Esophagus squamous epithelium (tissue), 5 donors: ENCODE data around the gene RAP2A. TPM values are rescaled to one million over a fixed set of nuclear protein-coding genes. Genes with fewer than 3 reads are reported as not detected.

Experiments used
- DNase-seq: peaks from one replicate; lab custom pipeline; 2025; lab: John Stamatoyannopoulos, UW
- H3K27ac ChIP-seq, 4 donors: fragments of 200-600 bp; sonication (generic); one replicate each; pipeline ENCODE4 v1.5.1; 2016 to 2019; ENCODE audit warnings: mild to moderate bottlenecking in 1 of 4
- H3K27me3 ChIP-seq, 4 donors: fragments of 200-600 bp; sonication (generic); 1 replicate in 3 of 4; 2 replicates in 1 of 4; pipeline versions ENCODE4 v1.5.1 to v1.6.0; 2017 to 2021; ENCODE audit warnings: antibody characterized with exemption in 1 of 4
- H3K36me3 ChIP-seq, 3 donors: fragments of 200-600 bp; sonication (generic); one replicate each; pipeline ENCODE4 v1.5.1; 2016 to 2019
- H3K4me1 ChIP-seq, 3 donors: fragments of 200-600 bp; sonication (generic); one replicate each; pipeline ENCODE4 v1.5.1; 2017 to 2019
- H3K4me3 ChIP-seq, 4 donors: fragments of 200-600 bp; sonication (generic); 1 replicate in 3 of 4; 2 replicates in 1 of 4; pipeline ENCODE4 v1.5.1; 2016 to 2019; ENCODE audit warnings: mild to moderate bottlenecking in 2 of 4, moderate library complexity in 1 of 4
- H3K9me3 ChIP-seq, 3 donors: fragments of 200-600 bp; sonication (generic); one replicate each; pipeline ENCODE4 v1.5.1; 2016 to 2019
- CTCF ChIP-seq, 6 experiments: fragments of 450-650 bp in 4 of 6; fragments of 200-600 bp in 2 of 6; sonication (generic) in 2 of 6; IDR thresholded peaks; one replicate each; pipeline ENCODE4 v1.5.1; 2016 to 2019; ENCODE audit warnings: antibody characterized with exemption in 6 of 6, mild to moderate bottlenecking in 4 of 6, moderate library complexity in 4 of 6
- POLR2A ChIP-seq, 4 donors: fragments of 450-650 bp; IDR thresholded peaks; one replicate each; pipeline ENCODE4 v1.6.1; 2017; ENCODE audit warnings: antibody characterized with exemption in 4 of 4, mild to moderate bottlenecking in 4 of 4, moderate library complexity in 3 of 4
- WGBS, 2 donors: methylation state at CpG; one replicate each; pipeline ENCODE4 v1.1.5; 2018; 5-methylcytosine and 5-hydroxymethylcytosine counted together
- intact Hi-C: fragments of 100-400 bp; cut with DNase I; formaldehyde crosslinking; loops from one replicate; pipeline ENCODE4 v1.15.0; 2022
- total RNA-seq, 4 donors: library from RNA; depleted of rRNA; stranded (reverse); fragments of >200 nt; gene quantifications; one replicate each; pipeline ENCODE4 v1.1.0, GENCODE V29; 2016
- donor health status: DM: yes; HTN: yes; CAD: no.

Gene RAP2A
- total RNA-seq, 4 donors from 2014 or later = 20.3 to 29.1 (median 26.7) TPM

- no peak for TF ChIP-seq POLR2A (IDR thresholded peaks at IDR 0.05)
- no peak for TF ChIP-seq CTCF (IDR thresholded peaks at IDR 0.05)
- Histone ChIP-seq H3K27ac (peak overlapping the region in 2 of 4 donors; percentile 61 to 80), H3K36me3 (peaks cover 0 to 44% (median 0%) of the 10 kb centered on the region in 3 donors), H3K4me3 (no peak overlapping the region), H3K9me3 (no peaks in the 10 kb centered on the region), H3K4me1 (peaks cover 0 to 24% (median 5%) of the 10 kb centered on the region in 3 donors), H3K27me3 (no peaks in the 10 kb centered on the region)
- WGBS, 2 donors = 71 to 84% methylated on average over 5 of the region's 5 CpGs
- intact Hi-C loops = no loop called here
- no peak for DNase-seq
These were observed 46.5 kb upstream of the RAP2A start for GRCh38 chr13:97387485-97387839.

- no peaks in the 10 kb centered on the region for H3K27me3 ChIP-seq
- peak overlapping the region in 2 of 4 donors; percentile 61 to 80 for H3K27ac ChIP-seq
- no peak for DNase-seq
- peaks cover 0 to 24% (median 5%) of the 10 kb centered on the region in 3 donors for H3K4me1 ChIP-seq
- no peaks in the 10 kb centered on the region for H3K9me3 ChIP-seq
- 81 to 92% methylated on average over 1 of the region's 1 CpG for whole genome bisulfite sequencing, 2 donors
- peaks cover 0 to 39% (median 0%) of the 10 kb centered on the region in 3 donors for H3K36me3 ChIP-seq
- H3K4me3 ChIP-seq = no peak overlapping the region
- intact Hi-C loops = no loop called here
- TF ChIP-seq POLR2A (IDR thresholded peaks at IDR 0.05) = no peak
- TF ChIP-seq CTCF (IDR thresholded peaks at IDR 0.05) = no peak
These were observed 46.1 kb upstream of the RAP2A start for GRCh38 chr13:97387890-97388289.

GRCh38 chr13:97388373-97388772, 45.6 kb upstream of the RAP2A start:
- Histone ChIP-seq H3K4me1 (peaks cover 0 to 24% (median 5%) of the 10 kb centered on the region in 3 donors), H3K9me3 (no peaks in the 10 kb centered on the region), H3K4me3 (no peak overlapping the region), H3K36me3 (peaks cover 0 to 40% (median 0%) of the 10 kb centered on the region in 3 donors), H3K27ac (no peak overlapping the region), H3K27me3 (no peaks in the 10 kb centered on the region)
- no peak for TF ChIP-seq CTCF (IDR thresholded peaks at IDR 0.05)
- TF ChIP-seq POLR2A (IDR thresholded peaks at IDR 0.05) = no peak
- intact Hi-C loops = no loop called here
- DNase-seq = no peak
- WGBS, 2 donors = 68 to 77% methylated on average over 3 of the region's 3 CpGs

DNA sequence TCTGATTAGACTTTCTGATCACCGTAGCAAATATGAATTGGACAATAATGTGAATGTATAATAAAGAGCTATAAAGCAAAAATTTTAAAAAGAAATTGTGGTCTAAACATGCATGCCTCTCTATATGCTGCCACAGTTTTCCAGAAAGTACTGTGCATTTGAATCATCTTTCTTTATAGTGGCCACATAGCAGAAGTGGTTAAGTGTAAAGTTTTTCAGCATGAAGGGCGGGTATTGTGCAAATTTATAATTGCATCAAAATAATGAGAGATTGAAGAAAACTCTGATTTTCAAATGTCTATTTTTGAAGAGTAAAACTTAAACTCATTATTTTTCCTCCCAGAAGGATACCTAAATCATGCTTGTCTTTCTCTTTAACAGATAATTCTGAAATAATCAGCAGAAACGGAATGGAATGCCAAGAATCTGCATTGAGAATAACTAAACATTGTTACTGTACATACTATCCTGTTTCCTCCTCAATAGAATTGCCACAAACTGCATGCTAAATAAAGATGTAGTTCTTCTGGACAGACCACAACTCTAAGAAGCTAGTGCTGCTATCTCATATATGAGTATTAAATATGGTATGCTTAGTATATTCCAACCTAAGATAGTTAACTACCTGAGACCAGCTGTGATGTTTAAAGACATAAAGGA, 42.9 kb upstream of the RAP2A start:
- H3K36me3 ChIP-seq = peaks cover 0 to 42% (median 0%) of the 10 kb centered on the region in 3 donors
- H3K27ac ChIP-seq = no peak overlapping the region
- 74 to 76% methylated on average over 3 of the region's 3 CpGs for WGBS, 2 donors
- H3K4me1 ChIP-seq = peaks cover 0 to 18% (median 5%) of the 10 kb centered on the region in 3 donors
- H3K9me3 ChIP-seq = no peaks in the 10 kb centered on the region
- no peaks in the 10 kb centered on the region for H3K27me3 ChIP-seq
- DNase-seq = no peak
- intact Hi-C loops = no loop called here
- no peak for TF ChIP-seq POLR2A (IDR thresholded peaks at IDR 0.05)
- TF ChIP-seq CTCF (IDR thresholded peaks at IDR 0.05) = no peak
- no peak overlapping the region for H3K4me3 ChIP-seq

GRCh38 chr13:97392020-97392419, 41.9 kb upstream of the RAP2A start:
- no peak overlapping the region for H3K4me3 ChIP-seq
- DNase-seq = no peak
- peaks cover 0 to 40% (median 0%) of the 10 kb centered on the region in 3 donors for H3K36me3 ChIP-seq
- 54 to 58% methylated on average over 1 of the region's 1 CpG for WGBS, 2 donors
- H3K9me3 ChIP-seq = no peaks in the 10 kb centered on the region
- peaks cover 0 to 13% (median 0%) of the 10 kb centered on the region in 3 donors for H3K4me1 ChIP-seq
- intact Hi-C loops = no loop called here
- no peaks in the 10 kb centered on the region for H3K27me3 ChIP-seq
- TF ChIP-seq POLR2A (IDR thresholded peaks at IDR 0.05) (no peak), CTCF (IDR thresholded peaks at IDR 0.05) (no peak)
- no peak overlapping the region for H3K27ac ChIP-seq
